GM21423 (cell line): ENCODE data around the gene MYB.

Experiments
- ATAC-seq: cut with Tn5 transposase; IDR thresholded peaks from one replicate; pipeline ENCODE4 v1.9.1; 2021; ENCODE audit warnings: mild to moderate bottlenecking, moderate library complexity; ENCODE audit not compliant: unreplicated experiment

Gene MYB

GRCh38 chr6:135185483-135185882, 4.4 kb downstream of the MYB start:
- no peak for ATAC-seq

GRCh38 chr6:135186255-135186654, 5.1 kb downstream of the MYB start:
- ATAC-seq = no peak

DNA sequence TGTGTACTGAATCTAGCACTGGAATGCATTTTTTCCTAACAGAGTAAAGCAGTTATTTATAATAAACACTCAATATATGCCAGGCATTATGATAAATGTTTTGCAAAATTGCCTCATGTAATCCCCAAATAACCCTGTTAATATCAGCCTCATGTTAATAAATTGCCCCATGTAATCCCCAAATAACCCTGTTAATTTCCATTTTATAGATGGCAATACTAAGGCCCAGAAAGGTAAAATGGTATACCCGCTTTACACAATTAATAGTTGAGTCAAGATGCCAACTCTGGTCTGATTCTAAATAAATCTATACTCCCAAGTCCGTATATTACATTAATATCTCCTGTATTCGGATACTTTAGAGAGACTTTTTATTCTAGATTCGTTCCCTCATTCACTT, 6.3 kb downstream of the MYB start:
- ATAC-seq = no peak

DNA sequence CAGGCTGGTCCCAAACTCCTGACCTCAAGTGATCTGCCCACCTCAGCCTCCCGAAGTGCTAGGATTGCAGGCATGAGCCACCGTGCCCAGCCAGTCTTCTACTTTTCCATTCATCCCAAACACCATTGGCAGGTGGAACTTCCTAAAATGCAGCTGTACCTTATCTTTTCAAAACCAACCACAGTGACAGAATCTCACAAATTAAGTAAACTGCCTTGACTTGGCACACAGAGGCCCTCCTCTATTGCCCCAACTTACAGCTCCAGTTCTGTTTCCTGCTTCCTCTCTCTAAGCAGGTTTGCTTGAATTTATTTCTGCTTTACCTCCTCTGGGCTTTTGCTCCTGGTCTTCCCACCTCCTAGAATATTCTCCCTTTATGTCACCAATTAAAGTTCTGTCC, 7.6 kb downstream of the MYB start:
- no peak for ATAC-seq

GRCh38 chr6:135189344-135189743, 8.2 kb downstream of the MYB start:
- no peak for ATAC-seq

DNA sequence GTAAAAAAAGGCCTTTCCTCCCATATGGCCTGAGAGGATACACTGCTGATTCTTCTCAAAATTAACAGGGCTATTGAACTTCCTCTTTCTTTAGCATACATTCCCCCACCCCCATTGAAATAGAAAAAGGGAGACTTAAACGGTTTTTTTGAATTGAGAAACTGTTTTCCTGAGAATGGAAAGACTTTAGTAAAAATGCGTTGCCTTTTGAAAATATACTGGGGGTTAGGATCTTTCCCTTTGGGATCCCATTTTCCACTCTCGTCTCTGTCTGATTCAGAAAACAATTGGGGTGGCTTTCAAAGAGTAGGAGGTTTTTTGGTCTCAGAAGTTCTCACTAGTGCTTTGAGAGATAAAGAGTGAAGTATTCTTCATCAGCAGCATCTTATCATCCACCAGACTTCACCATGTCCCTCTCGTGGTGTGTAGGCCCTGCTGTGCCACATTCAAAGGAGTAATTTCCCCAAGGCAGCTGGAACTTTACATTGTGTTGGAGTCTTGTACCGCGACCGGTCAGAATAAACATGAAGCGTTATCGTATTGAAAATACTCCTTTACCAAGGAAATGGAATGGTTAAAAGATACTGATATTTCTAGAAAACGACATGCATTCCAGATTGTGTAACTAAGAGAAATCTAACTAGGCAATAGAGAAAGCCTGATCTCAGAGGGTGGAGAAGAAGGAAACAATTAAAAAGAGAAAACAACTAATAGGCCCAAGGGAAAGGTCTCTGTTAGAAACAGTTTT, 10.6 kb downstream of the MYB start:
- no peak for ATAC-seq

DNA sequence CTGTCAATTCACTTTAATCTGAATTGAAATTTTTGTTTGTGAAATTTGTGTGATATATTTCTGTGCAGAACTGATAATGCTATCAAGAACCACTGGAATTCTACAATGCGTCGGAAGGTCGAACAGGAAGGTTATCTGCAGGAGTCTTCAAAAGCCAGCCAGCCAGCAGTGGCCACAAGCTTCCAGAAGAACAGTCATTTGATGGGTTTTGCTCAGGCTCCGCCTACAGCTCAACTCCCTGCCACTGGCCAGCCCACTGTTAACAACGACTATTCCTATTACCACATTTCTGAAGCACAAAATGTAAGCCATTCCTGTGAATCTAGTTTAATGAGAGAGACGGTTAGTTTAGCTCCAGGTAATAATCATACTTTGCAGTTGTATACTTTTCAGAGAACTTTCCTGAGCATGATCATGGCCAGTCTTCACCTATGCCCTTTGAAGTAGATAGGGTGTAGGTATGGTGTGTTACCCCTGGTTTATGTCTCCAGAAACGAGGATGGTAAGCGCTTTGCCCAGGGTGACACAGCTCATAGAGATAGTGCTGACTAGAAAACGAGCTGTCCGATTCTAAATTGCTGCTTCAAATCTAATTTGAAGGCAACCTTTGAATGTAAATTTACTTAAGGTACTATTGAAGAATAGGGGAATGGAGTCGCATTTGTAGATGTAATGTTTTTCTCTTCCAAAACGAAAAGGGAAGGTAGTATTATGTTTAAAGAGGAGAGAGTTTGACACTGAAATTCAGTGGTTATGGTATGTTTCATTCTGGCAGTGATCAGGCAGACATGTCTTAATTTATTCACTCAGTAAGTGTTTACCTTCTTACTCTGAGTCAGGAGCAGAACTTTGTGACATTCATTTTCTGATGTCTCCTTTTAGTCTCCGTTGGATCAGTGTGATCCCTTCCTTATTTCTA, 11.4 kb downstream of the MYB start:
- no peak for ATAC-seq

GRCh38 chr6:135193221-135193620, 12.1 kb downstream of the MYB start:
- ATAC-seq = no peak

GRCh38 chr6:135195041-135195440, 13.9 kb downstream of the MYB start:
- ATAC-seq = no peak

- ATAC-seq = no peak
Measured at GRCh38 chr6:135195522-135195921, 14.4 kb downstream of the MYB start.

DNA sequence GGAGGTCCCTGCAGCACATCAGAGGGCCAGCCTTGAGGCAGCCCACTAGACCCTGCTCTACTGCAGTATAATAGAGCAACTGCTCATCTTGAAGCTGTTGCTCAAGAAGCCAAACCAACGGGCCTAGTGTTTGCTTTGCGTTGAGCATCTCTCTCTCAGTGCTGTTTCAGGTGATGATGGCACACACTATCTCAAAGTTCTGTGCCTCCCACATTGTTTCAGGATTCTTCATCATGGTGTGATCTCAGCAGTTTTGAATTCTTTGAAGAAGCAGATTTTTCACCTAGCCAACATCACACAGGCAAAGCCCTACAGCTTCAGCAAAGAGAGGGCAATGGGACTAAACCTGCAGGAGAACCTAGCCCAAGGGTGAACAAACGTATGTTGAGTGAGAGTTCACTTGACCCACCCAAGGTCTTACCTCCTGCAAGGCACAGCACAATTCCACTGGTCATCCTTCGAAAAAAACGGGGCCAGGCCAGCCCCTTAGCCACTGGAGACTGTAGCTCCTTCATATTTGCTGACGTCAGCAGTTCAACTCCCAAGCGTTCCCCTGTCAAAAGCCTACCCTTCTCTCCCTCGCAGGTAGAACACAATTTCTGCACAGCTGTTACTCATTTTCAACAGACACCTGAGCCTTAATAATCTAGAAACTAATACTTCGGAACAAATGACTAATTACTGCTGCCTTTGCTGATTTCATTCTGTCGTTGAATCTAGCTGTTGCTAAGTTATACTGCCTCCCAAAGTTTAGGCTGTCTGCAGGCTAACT, 15.8 kb downstream of the MYB start:
- no peak for ATAC-seq

- ATAC-seq = no peak
Measured at GRCh38 chr6:135202836-135203235, 21.7 kb downstream of the MYB start.

GRCh38 chr6:135204951-135205350, 23.8 kb downstream of the MYB start:
- no peak for ATAC-seq

- ATAC-seq = no peak
Measured at GRCh38 chr6:135209803-135210202, 28.7 kb downstream of the MYB start.

DNA sequence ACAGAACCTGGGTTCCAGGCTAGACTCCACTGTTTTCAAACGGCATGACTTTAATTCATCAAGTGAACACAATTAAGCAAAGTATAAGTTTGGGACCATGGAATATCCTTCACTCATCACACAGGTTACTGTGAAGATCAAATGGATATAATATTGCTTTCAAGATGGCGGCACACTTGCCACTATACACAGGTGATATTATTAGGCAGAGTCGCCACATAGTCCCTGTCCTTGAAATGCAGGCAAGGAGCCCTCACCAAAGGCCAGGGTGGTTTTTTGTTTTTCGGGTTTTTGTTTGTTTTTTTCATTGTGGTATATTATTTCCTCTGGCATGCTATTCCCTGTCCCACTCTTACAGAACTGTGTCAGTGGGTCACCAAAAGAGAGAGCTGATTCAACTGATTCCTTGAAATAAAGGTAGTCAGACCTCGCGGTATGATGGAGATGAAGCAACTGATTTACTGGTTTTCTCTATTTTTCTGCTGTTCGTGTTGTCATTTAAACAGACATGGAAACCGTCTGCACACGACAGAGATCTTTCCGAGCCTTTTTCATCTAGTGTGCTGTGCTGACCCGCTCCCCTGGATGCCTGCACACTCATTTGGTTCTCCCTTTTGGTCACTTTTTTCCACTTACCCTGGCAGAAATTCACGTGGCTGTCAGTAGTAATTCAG, 29.7 kb downstream of the MYB start:
- no peak for ATAC-seq

GRCh38 chr6:135211306-135211702, 30.2 kb downstream of the MYB start:
- no peak for ATAC-seq

- no peak for ATAC-seq
Measured at GRCh38 chr6:135212020-135212806, 31.1 kb downstream of the MYB start.

DNA sequence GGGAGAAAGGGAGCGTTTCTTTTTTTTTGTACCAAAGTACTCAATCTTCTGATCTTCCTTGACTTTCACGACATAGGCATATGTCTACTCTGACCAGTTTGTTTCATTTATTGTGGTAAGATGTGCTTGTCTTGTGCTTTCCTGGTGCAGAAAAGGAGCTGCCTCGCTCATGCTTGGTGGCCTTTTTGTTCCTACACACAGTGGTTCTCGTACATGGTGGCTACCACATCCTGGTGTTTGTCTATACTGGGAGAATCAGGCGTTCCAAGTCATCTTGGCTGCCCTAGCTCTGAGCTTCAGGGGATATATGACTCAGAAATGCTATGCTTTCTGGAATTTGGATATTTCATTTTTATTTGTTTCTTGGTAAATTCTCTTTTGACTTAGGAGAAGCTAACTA, 31.8 kb downstream of the MYB start:
- ATAC-seq = no peak

- no peak for ATAC-seq
Measured at GRCh38 chr6:135213616-135214015, 32.5 kb downstream of the MYB start.

DNA sequence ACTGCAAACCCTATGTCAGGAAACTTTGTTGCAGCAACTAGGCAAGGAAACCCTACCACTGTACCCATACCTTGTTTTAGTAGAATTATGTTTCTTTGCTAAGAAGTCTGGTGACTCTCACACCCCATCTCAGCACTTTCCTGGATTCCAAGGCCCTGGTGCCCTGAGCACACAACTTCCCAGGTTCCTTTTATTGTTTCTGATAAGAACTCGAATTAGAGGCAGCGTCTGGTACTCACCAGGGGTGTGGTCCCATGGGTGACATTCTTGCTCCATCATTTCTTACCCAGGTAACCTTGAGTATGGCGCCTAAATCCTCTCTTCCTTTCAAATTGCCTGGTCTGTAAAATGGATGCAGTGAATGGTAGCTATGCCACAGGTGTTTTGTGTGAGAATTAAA, 34.1 kb downstream of the MYB start:
- no peak for ATAC-seq
